Muscle layer of duodenum (tissue), 2 donors: ENCODE measurements around the gene SH3RF1.

Experiments used
- H3K27ac ChIP-seq: one replicate; pipeline ENCODE4 v1.7.0; 2013; ENCODE audit warnings: mild to moderate bottlenecking, low read length
- H3K27me3 ChIP-seq: one replicate; pipeline ENCODE4 v1.7.0; 2013; ENCODE audit warnings: low read depth, mild to moderate bottlenecking, control low read depth, low read length
- H3K36me3 ChIP-seq, 2 donors: one replicate each; pipeline ENCODE4 v1.7.0; 2013; ENCODE audit warnings: low read length in 2 of 2, control low read depth in 1 of 2, mild to moderate bottlenecking in 1 of 2; ENCODE audit not compliant: insufficient read depth in 2 of 2, control insufficient read depth in 1 of 2
- H3K4me1 ChIP-seq, 2 donors: one replicate each; pipeline ENCODE4 v1.7.0; 2013; ENCODE audit warnings: low read length in 2 of 2, mild to moderate bottlenecking in 2 of 2, control low read depth in 1 of 2, moderate library complexity in 1 of 2; ENCODE audit not compliant: insufficient read depth in 2 of 2, control insufficient read depth in 1 of 2
- H3K4me3 ChIP-seq, 2 donors: one replicate each; pipeline ENCODE4 v1.7.0; 2013; ENCODE audit warnings: low read length in 2 of 2, low read depth in 1 of 2, mild to moderate bottlenecking in 1 of 2
- H3K9me3 ChIP-seq, 2 donors: one replicate each; pipeline ENCODE4 v1.7.0; 2013; ENCODE audit warnings: low read length in 2 of 2, control low read depth in 1 of 2, mild to moderate bottlenecking in 1 of 2; ENCODE audit not compliant: control insufficient read depth in 1 of 2
- donor health status: healthy.

SH3RF1 gene

DNA sequence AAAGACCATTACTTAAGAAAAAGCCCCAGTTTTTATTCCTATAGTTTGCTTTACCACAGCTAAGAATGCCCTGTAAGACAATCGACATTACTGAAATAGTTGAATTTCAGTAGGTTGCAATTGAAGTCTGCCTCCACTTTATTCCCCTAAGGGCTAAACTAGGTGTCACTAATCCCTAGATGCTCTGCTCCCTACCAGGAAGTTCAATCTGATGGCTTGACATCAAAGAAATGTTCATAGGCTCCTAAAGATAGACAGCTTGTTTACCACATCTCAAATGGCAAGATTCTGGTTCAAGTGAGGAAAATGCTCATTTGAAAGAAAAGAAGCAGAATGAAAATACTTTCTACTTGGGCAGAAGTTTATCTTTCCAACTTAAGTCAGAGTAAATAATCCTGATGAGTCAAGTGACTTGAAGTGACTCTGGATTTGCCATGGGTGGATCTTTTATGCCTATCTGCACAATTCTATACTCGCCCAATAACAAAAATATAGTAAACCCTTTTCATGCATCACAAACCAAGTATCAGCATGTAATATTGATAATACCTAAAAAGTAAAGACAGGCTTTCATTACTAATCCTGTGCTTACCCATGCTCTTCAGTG lies 117.2 kb downstream of the SH3RF1 start:
- no peaks in the 10 kb centered on the region for H3K9me3 ChIP-seq
- no peak overlapping the region for H3K4me3 ChIP-seq
- no peak overlapping the region for H3K27ac ChIP-seq
- peaks cover 5% of the 10 kb centered on the region in 2 donors for H3K36me3 ChIP-seq
- H3K27me3 ChIP-seq: no peaks in the 10 kb centered on the region
- H3K4me1 ChIP-seq: peaks cover 0 to 4% of the 10 kb centered on the region in 2 donors

- Histone ChIP-seq H3K4me3 (no peak overlapping the region), H3K4me1 (peaks cover 0 to 4% of the 10 kb centered on the region in 2 donors), H3K27me3 (no peaks in the 10 kb centered on the region), H3K36me3 (peaks cover 5% of the 10 kb centered on the region in 2 donors), H3K9me3 (no peaks in the 10 kb centered on the region), H3K27ac (no peak overlapping the region)
Observed at GRCh38 chr4:169152899-169153298, 117.9 kb downstream of the SH3RF1 start.

DNA sequence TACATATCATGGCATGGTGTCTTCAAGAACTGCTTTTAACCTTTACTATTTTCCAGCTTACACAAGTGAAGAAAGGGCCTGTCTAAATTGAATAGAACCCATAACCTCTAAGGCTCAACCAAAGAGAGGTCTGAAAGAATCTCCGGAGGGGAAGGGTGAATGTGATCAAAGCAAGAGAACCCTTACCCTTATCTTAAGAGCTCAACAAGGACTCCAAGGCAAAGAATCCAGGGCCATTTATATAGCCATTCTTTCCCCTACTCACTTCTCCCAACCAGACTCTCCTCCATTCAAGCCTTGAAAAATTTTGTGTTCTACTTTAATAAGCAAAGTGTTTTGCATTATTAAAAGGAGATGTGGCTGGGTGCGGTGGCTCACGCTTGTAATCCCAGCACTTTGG lies 118.7 kb downstream of the SH3RF1 start:
- Histone ChIP-seq H3K4me3 (no peak overlapping the region), H3K36me3 (peaks cover 5% of the 10 kb centered on the region in 2 donors), H3K9me3 (no peaks in the 10 kb centered on the region), H3K27me3 (no peaks in the 10 kb centered on the region), H3K4me1 (peaks cover 0 to 4% of the 10 kb centered on the region in 2 donors), H3K27ac (no peak overlapping the region)

- Histone ChIP-seq H3K4me3 (no peak overlapping the region), H3K27me3 (no peaks in the 10 kb centered on the region), H3K36me3 (peaks cover 5% of the 10 kb centered on the region in 2 donors), H3K27ac (no peak overlapping the region), H3K9me3 (no peaks in the 10 kb centered on the region), H3K4me1 (peaks cover 0 to 4% of the 10 kb centered on the region in 2 donors)
Observed at GRCh38 chr4:169151671-169152070, 119.1 kb downstream of the SH3RF1 start.

DNA sequence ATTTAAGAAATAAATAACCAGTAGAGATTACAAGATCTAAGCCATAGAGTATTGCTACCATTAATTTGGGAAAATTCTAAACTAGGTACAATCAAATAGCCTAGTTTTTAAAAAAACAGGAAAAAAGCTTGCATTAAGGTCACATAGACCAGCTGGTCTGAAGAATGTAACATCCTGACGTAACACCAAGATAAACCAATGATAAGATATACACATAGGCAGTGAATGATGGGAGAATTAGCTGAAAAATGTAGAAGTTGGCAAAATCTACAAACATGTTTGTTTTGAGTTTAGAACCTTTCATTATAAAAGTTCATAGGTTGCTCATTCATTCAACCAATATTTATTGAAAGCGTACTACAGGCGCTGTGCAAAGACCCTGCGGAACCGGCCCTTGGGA lies 120.0 kb downstream of the SH3RF1 start:
- Histone ChIP-seq H3K27me3 (no peaks in the 10 kb centered on the region), H3K36me3 (peaks cover 5% of the 10 kb centered on the region in 2 donors), H3K27ac (no peak overlapping the region), H3K4me3 (no peak overlapping the region), H3K4me1 (peaks cover 0 to 4% of the 10 kb centered on the region in 2 donors), H3K9me3 (no peaks in the 10 kb centered on the region)

DNA sequence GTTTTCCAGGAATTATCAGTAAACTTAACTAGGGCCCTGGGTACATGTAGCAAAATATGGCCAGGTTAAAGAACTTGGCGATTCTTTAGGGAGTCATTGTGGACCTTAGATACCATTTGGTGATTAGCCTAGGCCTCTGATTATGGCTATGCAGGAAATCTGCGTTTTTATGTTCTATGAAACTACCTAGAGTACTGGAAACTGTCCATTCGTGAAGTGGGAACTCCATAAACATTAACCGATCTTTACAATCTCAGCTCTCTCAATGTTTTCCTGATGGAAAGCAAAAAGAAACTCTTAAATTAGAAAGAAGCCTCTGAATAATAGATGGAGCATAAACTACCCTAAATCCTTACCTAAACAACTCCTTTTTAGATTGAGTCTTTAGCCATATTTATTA lies 121.9 kb downstream of the SH3RF1 start:
- H3K27ac ChIP-seq: no peak overlapping the region
- no peaks in the 10 kb centered on the region for H3K4me1 ChIP-seq
- peaks cover 4 to 5% of the 10 kb centered on the region in 2 donors for H3K36me3 ChIP-seq
- H3K9me3 ChIP-seq: no peaks in the 10 kb centered on the region
- no peak overlapping the region for H3K4me3 ChIP-seq
- no peaks in the 10 kb centered on the region for H3K27me3 ChIP-seq

- Histone ChIP-seq H3K27me3 (no peaks in the 10 kb centered on the region), H3K4me3 (no peak overlapping the region), H3K36me3 (no peaks in the 10 kb centered on the region), H3K9me3 (no peaks in the 10 kb centered on the region), H3K4me1 (no peaks in the 10 kb centered on the region), H3K27ac (no peak overlapping the region)
Observed at GRCh38 chr4:169147191-169147590, 123.6 kb downstream of the SH3RF1 start.

GRCh38 chr4:169144061-169144600 lies 126.6 kb downstream of the SH3RF1 start:
- Histone ChIP-seq H3K27ac (no peak overlapping the region), H3K36me3 (no peaks in the 10 kb centered on the region), H3K9me3 (no peaks in the 10 kb centered on the region), H3K27me3 (no peaks in the 10 kb centered on the region), H3K4me1 (no peaks in the 10 kb centered on the region), H3K4me3 (no peak overlapping the region)

GRCh38 chr4:169143335-169143734 lies 127.4 kb downstream of the SH3RF1 start:
- Histone ChIP-seq H3K4me3 (no peak overlapping the region), H3K9me3 (no peaks in the 10 kb centered on the region), H3K4me1 (no peaks in the 10 kb centered on the region), H3K27ac (no peak overlapping the region), H3K27me3 (no peaks in the 10 kb centered on the region), H3K36me3 (no peaks in the 10 kb centered on the region)

- H3K4me1 ChIP-seq: no peaks in the 10 kb centered on the region
- no peaks in the 10 kb centered on the region for H3K9me3 ChIP-seq
- no peak overlapping the region for H3K27ac ChIP-seq
- no peak overlapping the region for H3K4me3 ChIP-seq
- no peaks in the 10 kb centered on the region for H3K27me3 ChIP-seq
- no peaks in the 10 kb centered on the region for H3K36me3 ChIP-seq
Observed at GRCh38 chr4:169142906-169143305, 127.8 kb downstream of the SH3RF1 start.

GRCh38 chr4:169142391-169142790 lies 128.4 kb downstream of the SH3RF1 start:
- Histone ChIP-seq H3K4me3 (no peak overlapping the region), H3K9me3 (no peaks in the 10 kb centered on the region), H3K27ac (no peak overlapping the region), H3K27me3 (no peaks in the 10 kb centered on the region), H3K4me1 (no peaks in the 10 kb centered on the region), H3K36me3 (no peaks in the 10 kb centered on the region)

DNA sequence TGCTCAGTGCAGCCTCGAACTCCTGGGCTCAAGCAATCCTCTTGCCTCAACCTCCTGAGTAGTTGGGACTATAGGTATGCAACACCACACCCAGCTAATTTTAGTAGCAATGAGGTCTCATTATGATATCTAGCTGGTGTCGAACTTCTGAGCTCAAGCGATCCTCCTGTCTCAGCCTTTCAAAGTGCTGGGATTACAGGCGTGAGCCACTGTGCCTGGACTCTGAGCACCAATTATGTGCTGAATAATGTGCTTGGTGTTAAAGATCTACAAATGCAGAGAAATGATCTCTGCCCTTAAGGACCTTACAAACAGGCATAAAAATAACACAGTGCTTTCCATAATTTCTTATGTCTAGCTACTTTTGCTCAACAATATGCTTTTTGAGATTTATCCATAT lies 131.7 kb downstream of the SH3RF1 start:
- Histone ChIP-seq H3K27me3 (no peaks in the 10 kb centered on the region), H3K36me3 (peaks cover 15 to 17% of the 10 kb centered on the region in 2 donors), H3K4me1 (peaks cover 0 to 4% of the 10 kb centered on the region in 2 donors), H3K9me3 (no peaks in the 10 kb centered on the region), H3K27ac (no peak overlapping the region), H3K4me3 (no peak overlapping the region)
